HG03575 (cell line): Measurements from ENCODE around the gene IPO7.
"Not testable (repeated sequence)": the region's sequence is repeated elsewhere in the genome, so short reads cannot be mapped to it uniquely, and the experiment has no call there.

Source experiments
- ATAC-seq: cut with Tn5 transposase; IDR thresholded peaks from one replicate; pipeline ENCODE4 v1.9.1; 2021; ENCODE audit not compliant: unreplicated experiment, insufficient number of reproducible peaks, low FRiP score; ENCODE audit errors: extremely low read depth

IPO7 gene

DNA sequence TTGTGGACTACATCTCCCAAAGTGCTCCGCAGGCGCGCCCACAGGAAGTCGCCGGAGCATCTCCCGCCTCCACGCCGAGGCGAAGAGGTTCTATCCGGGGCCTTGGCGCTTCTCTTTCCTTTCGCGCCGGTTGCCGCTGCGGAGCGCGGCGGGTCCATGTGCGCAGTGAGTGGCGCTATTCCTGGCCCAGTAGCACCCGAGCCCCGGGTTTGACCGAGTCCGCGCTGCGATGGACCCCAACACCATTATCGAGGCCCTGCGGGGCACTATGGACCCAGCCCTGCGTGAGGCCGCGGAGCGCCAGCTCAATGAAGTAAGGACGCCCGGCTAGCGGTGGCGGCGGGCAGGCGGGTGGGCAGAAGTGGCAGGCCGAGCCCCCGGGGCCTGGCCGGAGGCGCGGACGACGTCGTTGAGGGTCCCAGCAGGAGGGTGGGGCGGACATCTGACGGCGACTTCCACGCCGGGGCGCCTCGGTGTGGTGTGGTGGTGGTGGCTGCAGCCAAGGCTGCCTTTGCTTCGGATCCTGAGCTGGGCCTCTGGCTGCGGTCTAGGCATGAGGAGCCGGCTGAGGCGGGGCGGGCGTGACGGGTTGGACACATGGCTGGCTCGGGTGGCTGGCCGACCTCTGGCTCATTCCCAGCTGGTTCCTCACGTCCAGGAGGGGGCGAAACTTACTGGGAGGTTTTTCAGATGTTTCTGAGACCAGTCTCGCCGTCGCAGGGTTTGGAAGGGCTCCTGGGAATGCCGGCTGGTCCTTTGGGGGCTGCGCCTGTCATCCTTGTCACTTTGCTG lies at the start of gene IPO7:
TSS of gene IPO7 (plus strand) at position 118 of the 792 bp plus-strand sequence. CDS start at position 230, 112 bp downstream.
- ATAC-seq, result peak; percentile 52

DNA sequence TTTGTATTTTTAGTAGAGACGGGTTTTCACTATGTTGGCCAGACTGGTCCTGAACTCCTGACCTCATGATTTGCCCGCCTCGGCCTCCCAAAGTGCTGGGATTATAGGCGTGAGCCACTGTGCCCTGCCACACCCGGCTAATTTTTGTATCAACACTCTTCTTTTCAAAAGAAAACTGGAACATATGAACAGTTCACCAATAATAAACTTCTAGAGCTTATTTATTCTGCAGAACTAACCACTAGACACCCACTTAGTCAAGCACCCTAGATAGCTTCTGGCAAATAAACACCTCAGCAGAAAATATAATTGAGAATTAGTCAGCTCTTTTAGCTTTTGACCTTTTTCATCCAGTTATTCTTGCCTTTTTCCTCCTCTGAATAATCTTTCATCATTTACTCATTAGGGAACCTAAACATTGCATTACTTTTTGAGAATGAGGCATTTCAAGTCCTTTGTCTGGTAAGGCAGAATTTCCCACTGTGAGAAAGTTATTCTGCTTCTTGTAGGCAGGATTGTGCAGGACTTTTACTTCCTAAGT lies 42.7 kb upstream of the IPO7 start:
- ATAC-seq, result no peak

DNA sequence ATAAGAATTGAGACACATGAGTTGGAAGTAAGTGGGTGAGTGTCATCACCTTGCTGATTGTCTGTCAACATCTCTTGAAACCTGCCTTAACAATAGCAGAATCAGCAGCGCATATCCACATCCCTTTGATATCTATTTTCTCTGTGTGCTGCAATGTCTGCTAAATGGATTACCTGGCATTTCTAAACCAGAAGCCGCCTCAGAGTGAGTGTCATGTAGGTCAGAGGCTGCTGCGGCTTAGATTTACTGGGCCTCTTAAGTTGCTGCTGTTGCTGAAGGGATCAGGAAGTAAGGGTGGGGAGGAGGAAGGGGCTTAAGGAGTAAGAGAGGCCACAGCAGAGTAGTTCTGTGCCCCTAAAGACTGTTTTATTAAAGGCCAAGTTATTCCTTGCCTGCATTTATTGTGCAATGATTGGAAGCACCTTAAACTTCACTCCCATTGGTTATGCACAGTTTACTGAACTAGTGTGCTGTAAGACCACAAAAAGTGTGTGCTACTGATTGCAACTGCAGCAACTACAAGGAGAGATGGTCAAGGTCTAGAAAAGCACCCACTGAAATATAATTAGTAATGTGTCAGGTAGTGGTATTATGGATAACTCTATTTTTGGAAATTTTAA lies 40.3 kb upstream of the IPO7 start:
- ATAC-seq, result no peak

DNA sequence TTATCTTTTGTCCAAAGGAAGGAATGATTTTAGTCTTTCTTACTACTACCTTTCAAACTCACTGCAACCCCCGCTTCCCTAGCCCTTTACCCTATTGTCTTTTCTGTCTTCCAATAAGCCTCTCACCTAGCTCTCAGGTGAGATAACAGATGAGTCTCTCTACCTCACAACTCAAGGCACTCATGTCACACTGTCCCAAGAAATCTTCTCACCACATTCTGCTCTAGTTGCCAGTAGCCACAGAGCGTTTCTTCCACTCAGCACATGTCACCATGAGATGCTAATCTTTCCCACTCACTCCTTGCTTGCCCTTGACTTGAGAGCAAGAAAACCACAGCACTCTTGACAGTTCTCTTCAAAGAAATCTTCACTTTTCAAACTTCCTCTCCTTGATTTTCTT lies 37.4 kb upstream of the IPO7 start:
- ATAC-seq, result no peak

DNA sequence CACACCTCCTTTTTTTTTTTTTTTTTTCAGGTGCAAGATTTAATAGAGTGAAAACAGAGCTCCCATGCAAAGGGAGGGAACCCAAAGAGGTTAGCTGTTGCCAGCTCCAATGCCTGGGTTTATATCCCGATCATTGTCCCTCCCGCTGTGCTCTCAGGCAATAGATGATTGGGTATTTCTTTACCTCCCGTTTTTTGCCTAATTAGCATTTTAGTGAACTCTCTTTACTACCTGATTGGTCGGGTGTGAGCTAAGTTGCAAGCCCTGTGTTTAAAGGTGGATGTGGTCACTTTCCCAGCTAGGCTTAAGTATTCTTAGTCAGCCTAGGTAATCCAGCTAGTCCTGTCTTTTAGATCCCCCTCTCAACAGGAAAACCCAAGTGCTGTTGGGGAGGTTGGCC lies 36.7 kb upstream of the IPO7 start:
- ATAC-seq, result not testable (repeated sequence)

DNA sequence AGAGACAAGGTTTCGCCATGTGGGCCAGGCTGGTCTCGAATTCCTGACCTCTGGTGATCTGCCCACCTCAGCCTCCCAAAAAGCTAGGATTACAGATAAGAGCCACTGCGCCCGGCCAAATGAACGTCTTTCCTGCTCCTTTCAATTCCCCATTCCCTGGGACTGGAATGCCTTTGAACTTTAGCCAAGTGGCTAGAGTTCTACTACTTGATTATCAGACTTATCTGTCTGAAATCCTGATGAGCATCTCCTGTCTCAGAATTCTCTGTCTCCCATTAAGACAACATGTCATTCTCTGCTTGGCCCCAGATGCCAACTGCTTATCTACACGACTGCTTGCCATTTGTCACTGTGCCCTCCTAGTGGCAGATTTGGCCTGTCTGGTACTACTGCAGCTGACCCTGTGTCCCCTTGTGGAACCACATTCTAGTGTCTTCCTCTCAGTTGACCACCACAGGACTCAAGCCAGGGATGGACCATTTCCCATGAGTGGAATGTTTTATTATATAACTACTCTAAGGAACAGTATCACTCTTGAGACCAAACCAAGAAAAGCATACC lies 33.1 kb upstream of the IPO7 start:
- no peak for ATAC-seq

DNA sequence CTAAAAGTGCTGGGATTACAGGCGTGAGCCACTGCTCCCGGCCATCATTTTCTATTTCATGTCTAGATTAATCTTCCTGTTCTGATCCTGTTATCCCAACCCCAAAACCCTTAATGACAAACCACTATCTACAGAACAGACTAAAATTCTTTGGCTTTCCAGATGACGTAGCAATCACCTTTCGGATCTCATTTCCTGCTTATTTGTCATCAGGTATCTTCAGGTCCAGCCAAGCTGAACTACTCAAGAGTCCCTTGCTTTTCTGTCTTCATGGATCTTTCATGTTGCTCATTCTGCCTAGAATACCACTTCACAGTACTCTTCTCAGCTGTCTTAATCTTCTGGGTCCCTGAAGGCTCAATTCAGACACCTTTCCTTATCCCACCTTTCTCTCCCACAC lies 27.4 kb upstream of the IPO7 start:
- ATAC-seq, result no peak

DNA sequence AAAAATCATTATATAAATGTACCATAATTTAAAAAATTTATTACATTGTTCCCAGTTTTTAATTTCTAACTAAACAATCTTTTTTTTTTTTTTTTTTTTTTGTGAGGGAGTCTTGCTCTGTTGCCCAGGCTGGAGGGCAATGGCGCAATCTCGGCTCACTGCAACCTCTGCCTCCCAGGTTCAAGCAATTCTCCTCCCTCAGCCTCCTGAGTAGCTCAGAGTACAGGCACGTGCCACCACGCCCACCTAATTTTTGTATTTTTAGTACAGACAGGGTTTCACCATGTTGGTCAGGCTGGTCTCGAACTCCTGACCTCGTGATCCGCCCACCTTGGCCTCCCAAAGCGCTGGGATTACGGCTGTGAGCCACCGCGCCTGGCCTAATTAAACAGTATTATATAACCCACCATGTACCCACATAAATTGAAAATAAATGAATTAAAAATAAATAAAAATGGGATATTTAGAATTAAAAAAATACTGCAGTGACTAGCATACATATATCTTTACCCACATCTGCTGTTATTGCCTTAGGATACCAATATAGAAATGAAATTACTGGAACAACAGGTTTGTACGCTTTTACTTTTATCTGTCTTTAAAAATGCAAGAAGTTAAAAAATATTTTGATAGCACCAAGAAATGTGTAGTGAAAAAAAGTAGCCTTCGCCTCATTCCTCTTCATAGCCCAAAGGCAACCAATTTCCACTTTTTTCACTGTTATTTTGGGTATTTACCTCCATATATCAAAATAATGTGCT lies 23.4 kb upstream of the IPO7 start:
- not testable (repeated sequence) for ATAC-seq

DNA sequence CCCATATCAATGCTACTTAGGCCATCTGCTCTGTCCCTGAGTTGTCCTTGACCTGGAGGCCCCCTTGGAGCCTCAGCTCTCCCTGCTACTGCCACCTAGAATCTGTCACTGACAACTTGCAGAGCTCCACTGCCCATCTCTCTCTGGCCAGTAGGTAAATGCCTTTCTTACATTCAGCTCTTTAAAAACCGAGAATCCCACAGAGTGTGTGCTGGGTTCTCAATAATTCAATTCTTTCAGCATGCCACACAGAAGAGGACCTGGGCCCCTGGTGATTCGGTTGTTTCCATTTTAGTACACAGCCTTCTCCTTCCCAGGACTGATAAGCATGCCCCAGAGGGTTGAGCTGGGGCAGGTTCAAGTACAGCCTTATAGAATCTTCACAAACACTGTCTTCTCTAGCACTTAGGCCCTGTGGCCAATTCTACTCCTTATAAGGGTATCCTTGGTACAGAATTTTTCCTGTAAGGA lies 22.0 kb upstream of the IPO7 start:
- no peak for ATAC-seq

DNA sequence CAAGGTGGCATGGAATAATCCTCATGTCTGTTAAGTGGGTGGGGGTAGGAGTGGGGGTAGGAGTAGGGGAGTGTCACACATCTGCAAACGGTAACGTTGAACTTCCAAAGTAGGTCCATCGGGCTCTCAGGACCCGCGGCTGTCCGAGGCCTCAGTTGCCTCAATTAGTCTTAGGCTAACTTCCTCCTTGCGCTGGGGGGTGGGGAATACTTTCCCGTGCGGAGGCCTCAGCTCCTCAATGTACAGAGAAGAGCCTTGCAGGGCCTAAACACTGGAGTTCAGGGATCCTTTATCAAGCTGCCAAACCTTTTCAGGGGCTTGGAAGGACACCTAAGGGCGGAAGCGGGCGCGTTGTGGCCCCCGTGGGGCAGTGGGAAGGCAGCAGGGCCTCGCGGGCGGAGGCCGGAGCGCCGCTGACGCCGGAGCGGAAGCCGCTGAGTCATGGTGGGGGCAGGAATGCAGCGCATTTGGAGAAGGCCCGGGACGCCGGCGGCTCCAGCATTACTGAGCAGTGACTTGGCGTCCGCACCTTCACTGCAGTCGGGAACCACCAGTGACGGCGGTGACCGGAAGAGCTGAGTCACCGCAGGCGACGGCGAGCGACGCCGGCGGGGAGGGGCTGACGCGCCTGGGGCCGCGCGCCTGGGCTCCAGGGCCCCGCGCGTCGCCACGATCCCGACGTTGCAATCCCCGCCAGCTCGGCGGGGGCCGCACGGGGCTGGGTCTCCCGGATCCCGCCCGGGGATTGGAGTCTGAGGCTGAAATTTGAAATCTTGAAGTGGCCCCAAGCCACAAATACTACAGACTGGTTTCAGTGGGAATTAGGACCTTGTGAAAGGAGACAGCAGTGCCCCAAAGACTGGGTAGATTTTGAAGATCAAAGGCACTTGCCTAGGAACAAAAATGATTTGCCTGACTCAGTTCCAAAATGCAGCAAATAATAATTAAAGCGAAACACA lies 20.2 kb upstream of the IPO7 start:
- ATAC-seq, result peak; percentile 57

DNA sequence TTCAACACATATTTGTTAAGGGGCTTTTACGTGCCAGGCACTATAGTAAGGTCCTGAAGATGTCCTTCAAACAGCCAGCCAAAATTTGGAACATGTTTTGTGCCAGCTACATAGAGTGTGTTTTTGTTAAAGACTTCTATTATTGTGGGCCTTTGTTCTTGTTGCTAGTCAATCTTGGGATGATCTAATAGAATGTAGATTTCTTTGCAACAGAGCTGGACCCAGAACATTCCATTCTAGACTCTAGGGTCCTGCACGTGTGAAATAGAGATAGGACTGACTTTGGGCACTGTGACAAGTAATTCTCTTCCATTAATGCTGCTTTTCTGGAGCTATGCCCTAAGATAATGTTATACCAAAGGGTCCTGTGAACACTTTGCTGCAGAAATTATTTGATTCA lies 16.9 kb upstream of the IPO7 start:
- no peak for ATAC-seq

DNA sequence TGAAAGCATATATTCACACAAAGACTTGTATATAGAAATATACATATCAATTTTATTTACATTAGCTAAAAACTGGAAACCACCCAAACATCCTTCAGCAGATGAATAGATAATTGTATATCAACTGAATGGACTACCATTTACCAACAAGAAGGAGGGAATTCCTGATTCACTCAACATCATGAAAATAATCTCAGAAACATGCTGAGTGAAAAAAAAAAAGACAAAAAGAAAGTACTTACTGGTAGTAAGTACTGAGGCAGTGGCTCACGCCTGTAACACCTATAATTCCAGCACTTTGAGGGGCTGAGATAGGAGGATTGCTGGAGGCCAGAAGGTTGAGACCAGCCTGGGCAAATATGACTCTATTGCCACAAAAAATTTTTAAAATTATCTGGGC lies 7.4 kb upstream of the IPO7 start:
- ATAC-seq, result no peak

DNA sequence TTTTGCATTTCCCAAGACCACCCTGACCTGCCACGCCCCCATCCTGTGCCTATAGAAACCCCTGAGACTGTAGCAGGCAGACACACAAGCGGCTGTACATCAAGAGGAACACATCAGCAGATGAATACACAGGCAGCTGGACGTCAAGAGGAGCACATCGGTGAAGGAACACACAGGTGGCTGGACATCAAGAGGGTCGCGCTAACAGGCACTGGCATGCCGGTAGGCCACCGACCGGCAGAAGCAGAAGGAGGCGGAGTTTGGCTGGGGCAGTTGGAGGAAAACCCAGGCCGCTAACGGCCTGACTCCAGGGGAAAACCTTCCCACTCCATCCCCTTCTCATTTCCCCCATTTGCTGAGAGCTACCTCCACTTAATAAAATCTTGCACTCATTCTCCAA lies 5.4 kb upstream of the IPO7 start:
- ATAC-seq, result no peak

DNA sequence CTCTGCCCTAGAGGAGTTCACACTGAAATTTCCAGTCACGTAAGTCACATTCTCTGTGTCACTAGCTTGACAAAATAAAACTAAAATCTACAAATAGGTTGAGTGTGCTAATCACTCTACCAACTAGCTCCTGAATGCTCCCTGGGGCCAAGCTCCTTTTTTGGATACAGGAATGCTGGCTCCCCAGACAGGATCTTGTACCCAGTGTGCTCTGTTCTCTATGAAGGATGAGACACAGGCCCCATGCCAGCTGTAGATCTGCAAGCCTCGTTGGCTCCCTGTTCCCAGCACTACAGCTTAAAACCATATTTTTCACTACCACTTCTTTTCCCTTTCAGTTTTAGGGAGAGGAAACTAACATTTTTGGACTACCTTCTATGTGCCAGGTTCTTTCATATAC lies 3.7 kb upstream of the IPO7 start:
- no peak for ATAC-seq

DNA sequence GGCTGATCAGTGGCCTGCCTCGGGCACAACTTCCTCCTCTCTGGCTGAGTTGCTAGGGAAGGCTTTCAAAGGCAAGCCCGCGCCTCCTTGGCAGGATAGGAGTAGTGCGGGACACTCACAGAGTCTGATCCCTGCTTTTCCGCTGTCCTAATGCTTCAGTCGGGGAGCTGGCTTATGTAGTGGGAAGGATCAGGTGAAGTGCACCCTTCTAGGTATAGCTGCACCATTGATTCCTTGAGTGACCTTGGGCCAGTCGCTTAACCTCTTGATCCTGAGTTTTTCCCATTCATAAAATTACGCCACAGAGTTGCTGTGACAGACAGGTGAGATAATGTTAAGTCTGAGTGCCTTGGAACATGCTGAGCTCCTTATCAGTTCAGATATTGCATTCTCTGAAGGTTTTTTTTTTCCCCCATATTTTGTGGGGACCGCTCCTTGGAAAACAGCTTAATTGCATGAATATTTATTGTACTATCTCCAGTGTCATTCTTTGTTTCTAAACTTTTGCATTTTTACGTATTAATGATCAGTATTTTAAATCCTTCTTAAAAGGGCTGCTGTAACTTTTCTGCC lies 961 bp downstream of the IPO7 start:
- ATAC-seq, result no peak

DNA sequence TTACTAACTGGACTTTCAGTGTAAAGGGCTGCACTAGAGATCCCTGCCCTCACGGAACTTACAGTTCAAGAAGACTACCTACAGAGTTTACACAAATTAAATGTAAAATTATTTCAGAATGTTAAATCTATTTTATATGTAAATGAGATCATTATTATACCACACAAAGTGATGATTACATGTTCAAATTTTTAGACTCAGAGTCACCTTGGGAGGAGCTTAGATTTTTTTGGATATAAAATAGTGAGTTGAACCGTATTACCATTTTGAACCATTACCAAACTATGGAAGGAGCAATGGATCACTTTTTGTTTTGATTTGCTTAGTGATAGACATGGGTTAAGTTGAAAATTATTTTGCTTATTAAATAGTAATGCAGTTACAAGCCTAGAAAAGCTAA lies 1.6 kb downstream of the IPO7 start:
- no peak for ATAC-seq

DNA sequence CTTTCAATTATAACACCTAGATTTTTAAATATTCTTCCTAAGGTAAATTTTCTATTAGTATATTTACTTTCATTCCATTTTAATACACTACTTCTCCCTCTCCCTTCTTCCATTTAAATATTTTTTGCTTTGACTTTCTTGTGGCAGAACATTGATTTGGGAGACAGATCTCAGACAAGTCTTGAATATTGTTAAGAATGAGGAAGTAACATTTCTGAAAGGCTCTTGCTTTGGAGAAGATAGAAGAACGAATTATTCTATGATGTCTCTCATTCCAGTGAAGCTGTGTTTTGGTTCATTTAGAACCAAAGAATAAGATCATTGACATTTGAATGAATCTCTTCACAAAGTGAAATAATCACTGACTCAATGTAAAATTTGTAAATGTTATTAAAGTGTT lies 2.4 kb downstream of the IPO7 start:
- no peak for ATAC-seq

DNA sequence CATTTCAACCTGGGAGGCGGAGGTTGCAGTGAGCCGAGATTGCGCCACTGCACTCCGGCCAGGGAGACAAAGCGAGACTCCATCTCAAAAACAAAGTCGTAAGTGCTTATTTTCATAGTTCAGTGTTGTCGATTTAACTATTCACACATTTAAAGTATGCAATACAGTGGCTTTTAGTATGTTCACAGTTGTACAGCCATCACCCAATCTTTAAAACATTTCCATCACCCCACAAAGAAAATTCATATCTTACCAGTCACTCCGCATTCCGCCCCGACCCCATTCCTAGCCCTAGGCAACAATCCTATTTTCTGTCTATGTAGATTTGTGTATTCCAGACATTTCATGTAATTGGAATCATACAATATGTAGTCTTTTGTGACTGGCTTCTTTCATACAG lies 11.9 kb downstream of the IPO7 start:
- ATAC-seq, result no peak
